GM21526 (cell line): ENCODE results near the gene KRTAP5-6.

ENCODE experiments used
- ATAC-seq: cut with Tn5 transposase; IDR thresholded peaks from one replicate; pipeline ENCODE4 v1.9.1; 2021; ENCODE audit warnings: moderate library complexity; ENCODE audit not compliant: unreplicated experiment, low FRiP score

The KRTAP5-6 gene

GRCh38 chr11:1696608-1697570, at the start of gene KRTAP5-6:
TSS of gene KRTAP5-6 (plus strand) at chr11:1697195. CDS start at chr11:1697246, 51 bp downstream.
- ATAC-seq, result no peak

GRCh38 chr11:1647901-1648652, 48.9 kb upstream of the KRTAP5-6 start:
- no peak for ATAC-seq

GRCh38 chr11:1648653-1649420, 48.2 kb upstream of the KRTAP5-6 start:
- no peak for ATAC-seq

- no peak for ATAC-seq
Measured at GRCh38 chr11:1650034-1650917, 46.7 kb upstream of the KRTAP5-6 start.

GRCh38 chr11:1650918-1651262, 46.1 kb upstream of the KRTAP5-6 start:
- ATAC-seq, result no peak

GRCh38 chr11:1651411-1651980, 45.5 kb upstream of the KRTAP5-6 start:
- no peak for ATAC-seq

GRCh38 chr11:1652026-1652425, 45.0 kb upstream of the KRTAP5-6 start:
- ATAC-seq, result no peak

GRCh38 chr11:1652442-1652770, 44.6 kb upstream of the KRTAP5-6 start:
- no peak for ATAC-seq

- ATAC-seq, result no peak
Measured at GRCh38 chr11:1652771-1653540, 44.0 kb upstream of the KRTAP5-6 start.

GRCh38 chr11:1653541-1654387, 43.2 kb upstream of the KRTAP5-6 start:
- ATAC-seq, result no peak

- no peak for ATAC-seq
Measured at GRCh38 chr11:1654388-1655167, 42.4 kb upstream of the KRTAP5-6 start.

GRCh38 chr11:1655168-1656060, 41.6 kb upstream of the KRTAP5-6 start:
- no peak for ATAC-seq

GRCh38 chr11:1656061-1656441, 40.9 kb upstream of the KRTAP5-6 start:
- no peak for ATAC-seq

GRCh38 chr11:1656670-1657069, 40.3 kb upstream of the KRTAP5-6 start:
- no peak for ATAC-seq

GRCh38 chr11:1659506-1659905, 37.5 kb upstream of the KRTAP5-6 start:
- no peak for ATAC-seq

- ATAC-seq, result no peak
Measured at GRCh38 chr11:1660111-1660867, 36.7 kb upstream of the KRTAP5-6 start.
